Measurements from ENCODE around the gene SERTAD2. TPM values are rescaled to one million over a fixed set of nuclear protein-coding genes. Genes with fewer than 3 reads are reported as not detected.

The SERTAD2 gene
- polyA plus RNA-seq, 3 donors: 22.5 to 23.9 (median 23.5) TPM

- DNase-seq: no peak
These were observed 1.2 kb downstream of the SERTAD2 start for GRCh38 chr2:64652231-64653108.

- no peak for DNase-seq
These were observed 2.1 kb downstream of the SERTAD2 start for GRCh38 chr2:64651590-64651989.

- no peak for DNase-seq
These were observed 2.9 kb downstream of the SERTAD2 start for GRCh38 chr2:64650722-64651338.

GRCh38 chr2:64650296-64650695, 3.4 kb downstream of the SERTAD2 start:
- DNase-seq: no peak

GRCh38 chr2:64649626-64650025, 4.1 kb downstream of the SERTAD2 start:
- no peak for DNase-seq

- DNase-seq: no peak
These were observed 4.7 kb downstream of the SERTAD2 start for GRCh38 chr2:64649013-64649484.

GRCh38 chr2:64646007-64646880, 7.5 kb downstream of the SERTAD2 start:
- DNase-seq: no peak

- DNase-seq: peak; percentile 94
These were observed 9.0 kb downstream of the SERTAD2 start for GRCh38 chr2:64644458-64645382.

GRCh38 chr2:64643838-64644457, 9.8 kb downstream of the SERTAD2 start:
- DNase-seq: no peak

GRCh38 chr2:64641599-64641998, 12.1 kb downstream of the SERTAD2 start:
- no peak for DNase-seq

GRCh38 chr2:64640153-64641044, 13.3 kb downstream of the SERTAD2 start:
- no peak for DNase-seq

- no peak for DNase-seq
These were observed 14.0 kb downstream of the SERTAD2 start for GRCh38 chr2:64639691-64640090.

- DNase-seq: no peak
These were observed 15.1 kb downstream of the SERTAD2 start for GRCh38 chr2:64638502-64639120.

- DNase-seq: no peak
These were observed 15.8 kb downstream of the SERTAD2 start for GRCh38 chr2:64637931-64638330.

GRCh38 chr2:64637000-64637635, 16.6 kb downstream of the SERTAD2 start:
- DNase-seq: no peak

- DNase-seq: no peak
These were observed 17.5 kb downstream of the SERTAD2 start for GRCh38 chr2:64635976-64636911.
